HepG2 (cell line): ENCODE data around the gene TSSK6. TPM values are rescaled to one million over a fixed set of nuclear protein-coding genes. Genes with fewer than 3 reads are reported as not detected.

Experiments
- ATAC-seq: fragments of 200-7000 bp; cut with Tn5 transposase; 3 replicates; pipeline ENCODE4 v1.9.1; 2020; ENCODE audit warnings: mild to moderate bottlenecking, moderate library complexity
- BruUV-seq: library from RNA; stranded (reverse); fragments of 400-500 nt; replicated peaks from 2 replicates; lab custom pipeline; 2021; lab: Mats Ljungman, UMichigan
- CTCF ChIA-PET: fragments of 300-600 bp; formaldehyde crosslinking; extraction: SDS; loops from one replicate; lab custom pipeline; 2021; ENCODE audit warnings: low total read pairs, inconsistent platforms, low intra/inter-chr PET ratio; lab: Yijun Ruan, JAX
- POLR2A ChIA-PET: fragments of 350-600 bp; sonication (Branson Sonifier 250); formaldehyde crosslinking; loops from one replicate; lab custom pipeline; 2020; ENCODE audit warnings: antibody characterized with exemption, inconsistent platforms; lab: Yijun Ruan, JAX
- DNase-seq: peaks from one replicate; pipeline ENCODE4 v3.0.0-alpha.2; 2015; ENCODE audit warnings: low spot score
- FAIRE-seq: peaks from 3 replicates; lab custom pipeline; 2011; peaks lifted over from hg19 to GRCh38; lab: Jason Lieb, UNC
- H2AFZ ChIP-seq: one replicate; pipeline ENCODE4 v1.6.1; 2011; ENCODE audit warnings: low read length, inconsistent platforms
- H3K27ac ChIP-seq: fragments of 300-600 bp; 3 replicates; pipeline ENCODE4 v1.8.0; 2011; ENCODE audit warnings: mixed run types, mild to moderate bottlenecking, mixed read lengths, low read length, inconsistent platforms; ENCODE audit not compliant: insufficient read depth; ENCODE audit errors: extremely low read length
- H3K27me3 ChIP-seq, 2 experiments: fragments of 200-600 bp in 1 of 2; 2 replicates in 1 of 2; 3 replicates in 1 of 2; pipeline versions ENCODE4 v1.6.0 to v1.8.0; 2011; ENCODE audit warnings: low read length in 2 of 2, mild to moderate bottlenecking in 2 of 2, moderate library complexity in 2 of 2, inconsistent platforms in 1 of 2; ENCODE audit not compliant: insufficient read depth in 2 of 2, control insufficient read depth in 1 of 2
- H3K36me3 ChIP-seq, 2 experiments: fragments of 200-600 bp in 1 of 2; replicated peaks in 1 of 2; 2 replicates in 1 of 2; 3 replicates in 1 of 2; pipeline versions ENCODE4 v1.5.1 to v1.8.0; 2011; ENCODE audit warnings: low read length in 2 of 2, inconsistent platforms in 1 of 2; ENCODE audit not compliant: insufficient read depth in 2 of 2, control insufficient read depth in 1 of 2
- H3K4me1 ChIP-seq: 2 replicates; pipeline ENCODE4 v1.5.1; 2012; ENCODE audit warnings: low read length, inconsistent platforms; ENCODE audit not compliant: insufficient read depth
- H3K4me2 ChIP-seq: 2 replicates; pipeline ENCODE4 v1.6.0; 2011; ENCODE audit warnings: low read depth, low read length, inconsistent platforms
- H3K4me3 ChIP-seq, 3 experiments: fragments of 200-600 bp in 1 of 3; sonication (generic), shearing (Covaris generic) in 1 of 3; replicated peaks in 1 of 3; 2 replicates each; pipeline ENCODE4 v1.5.1; 2011 to 2016; ENCODE audit warnings: low read length in 3 of 3, inconsistent platforms in 2 of 3, low read depth in 2 of 3, mild to moderate bottlenecking in 2 of 3, control low read depth in 1 of 3, mixed read lengths in 1 of 3; ENCODE audit not compliant: insufficient read depth in 1 of 3
- H3K79me2 ChIP-seq: one replicate; pipeline ENCODE4 v1.6.1; 2011; ENCODE audit warnings: low read length, inconsistent platforms; ENCODE audit not compliant: insufficient read depth
- H3K9ac ChIP-seq: 2 replicates; pipeline ENCODE4 v1.6.0; 2011; ENCODE audit warnings: mild to moderate bottlenecking, low read depth, low read length, inconsistent platforms; ENCODE audit not compliant: insufficient read depth
- H3K9me3 ChIP-seq: 2 replicates; pipeline ENCODE4 v1.5.1; 2012; ENCODE audit warnings: mild to moderate bottlenecking, low read length
- H4K20me1 ChIP-seq: 2 replicates; pipeline ENCODE4 v1.6.0; 2011; ENCODE audit warnings: inconsistent platforms, mild to moderate bottlenecking, low read length, moderate library complexity; ENCODE audit not compliant: insufficient read depth
- CBFB ChIP-seq: sonication (generic); formaldehyde crosslinking; IDR thresholded peaks from 2 replicates; pipeline ENCODE4 v1.4.0; 2020; ENCODE audit warnings: missing genetic modification reagents
- CREB1 ChIP-seq, 2 experiments: fragments of 450-650 bp in 1 of 2; IDR thresholded peaks; 2 replicates each; pipeline ENCODE4 v1.6.1; 2016 to 2017; ENCODE audit warnings: control low read depth in 1 of 2, mild to moderate bottlenecking in 1 of 2, missing compliant biosample characterization in 1 of 2, missing genetic modification characterization in 1 of 2
- DNMT3B ChIP-seq: conservative IDR thresholded peaks from 2 replicates; pipeline ENCODE4 v1.6.1; 2016; ENCODE audit warnings: missing biosample characterization, control low read depth
- FOXC1 ChIP-seq: sonication (generic); formaldehyde crosslinking; IDR thresholded peaks from 2 replicates; pipeline ENCODE4 v1.8.0; 2022; ENCODE audit warnings: mild to moderate bottlenecking, missing genetic modification reagents, borderline replicate concordance
- HDAC2 ChIP-seq: sonication (generic); formaldehyde crosslinking; IDR thresholded peaks from 2 replicates; pipeline ENCODE4 v1.4.0; 2020; ENCODE audit warnings: missing genetic modification reagents
- MED8 ChIP-seq: sonication (generic); formaldehyde crosslinking; IDR thresholded peaks from 2 replicates; pipeline ENCODE4 v1.8.1; 2023; ENCODE audit warnings: mild to moderate bottlenecking, missing genetic modification reagents; ENCODE audit not compliant: insufficient replicate concordance
- PHF21A ChIP-seq: sonication (generic); formaldehyde crosslinking; IDR thresholded peaks from 2 replicates; pipeline ENCODE4 v1.5.0; 2020; ENCODE audit warnings: mild to moderate bottlenecking, missing genetic modification reagents
- PRPF4 ChIP-seq: fragments of 200-400 bp; formaldehyde crosslinking; IDR thresholded peaks from 2 replicates; pipeline ENCODE4 v1.6.1; 2016; ENCODE audit warnings: low read length, low read depth; ENCODE audit not compliant: poor library complexity, severe bottlenecking
- STAG1 ChIP-seq: sonication (generic); formaldehyde crosslinking; IDR thresholded peaks from 2 replicates; pipeline ENCODE4 v1.4.0; 2020; ENCODE audit warnings: missing genetic modification reagents
- TFAP4 ChIP-seq: sonication (generic); IDR thresholded peaks from 2 replicates; pipeline ENCODE4 v1.6.1; 2016; ENCODE audit warnings: low read depth, borderline replicate concordance
- ZFP37 ChIP-seq: sonication (generic); formaldehyde crosslinking; IDR thresholded peaks from 2 replicates; pipeline ENCODE4 v1.4.0; 2020; ENCODE audit warnings: missing genetic modification reagents, borderline replicate concordance
- ZNF10 ChIP-seq: sonication (generic); formaldehyde crosslinking; IDR thresholded peaks from 2 replicates; pipeline ENCODE4 v1.4.0; 2020; ENCODE audit warnings: mild to moderate bottlenecking, low read depth, missing genetic modification reagents, borderline replicate concordance
- ZNF18 ChIP-seq: sonication (generic); formaldehyde crosslinking; IDR thresholded peaks from 2 replicates; pipeline ENCODE4 v1.8.0; 2022; ENCODE audit warnings: mild to moderate bottlenecking, missing genetic modification reagents; ENCODE audit not compliant: insufficient replicate concordance
- ZNF367 ChIP-seq: sonication (generic); formaldehyde crosslinking; IDR thresholded peaks from 2 replicates; pipeline ENCODE4 v1.4.0; 2020; ENCODE audit warnings: missing genetic modification reagents, borderline replicate concordance
- ZNF556 ChIP-seq: sonication (generic); formaldehyde crosslinking; IDR thresholded peaks from 2 replicates; pipeline ENCODE4 v1.4.0; 2020; ENCODE audit warnings: mild to moderate bottlenecking, missing genetic modification reagents, borderline replicate concordance
- ZNF766 ChIP-seq: sonication (generic); formaldehyde crosslinking; IDR thresholded peaks from 2 replicates; pipeline ENCODE4 v1.5.0; 2020; ENCODE audit warnings: missing genetic modification reagents, borderline replicate concordance
- ZNF782 ChIP-seq: sonication (generic); formaldehyde crosslinking; IDR thresholded peaks from 2 replicates; pipeline ENCODE4 v1.4.0; 2020; ENCODE audit warnings: missing genetic modification reagents, mild to moderate bottlenecking, borderline replicate concordance
- WGBS: methylation state at CpG from one replicate; pipeline ENCODE4 v1.1.6; 2017; ENCODE audit warnings: low lambda C conversion rate; 5-methylcytosine and 5-hydroxymethylcytosine counted together
- in situ Hi-C: cut with HindIII; loops from 2 replicates; pipeline ENCODE4 v1.10.0; 2017; ENCODE audit warnings: low pct_unique_long_range_greater_than_20kb; ENCODE audit not compliant: extremely low pct_ligation_motif_present
- intact Hi-C: fragments of 100-400 bp; cut with micrococcal nuclease; formaldehyde crosslinking; loops from one replicate; pipeline ENCODE4 v1.10.0; 2022; ENCODE audit not compliant: unreplicated experiment
- polyA plus RNA-seq, 8 experiments: library from polyadenylated mRNA; depleted of rRNA in 3 of 8; stranded (reverse) in 7 of 8; unstranded in 1 of 8; fragments of >200 nt; fragmentation: Illumina TruSeq in 4 of 8; extraction: Trizol in 4 of 8; gene quantifications; 2 replicates each; pipeline versions ENCODE4 v1.2.1 to v1.2.3, GENCODE V29; 2011 to 2016; ENCODE audit warnings: low read depth in 4 of 8, missing spikeins in 1 of 8, mixed read lengths in 1 of 8; ENCODE audit not compliant: insufficient read depth in 1 of 8
- total RNA-seq, 5 experiments: library from RNA; depleted of rRNA; stranded (reverse); fragments of >200 nt; fragmentation: Illumina TruSeq; extraction: Trizol; gene quantifications; 2 replicates each; pipeline ENCODE4 v1.2.3, GENCODE V29; 2016; ENCODE audit warnings: low read depth in 1 of 5

The TSSK6 gene
- total and polyA plus RNA-seq, 2 of the 13 experiments (the other 11 are each of a cell fraction or from before 2014, with no cell fraction given), result 0.71 to 1.2 TPM

GRCh38 chr19:19543640-19544039 lies 28.3 kb upstream of the TSSK6 start (continued):
- TF ChIP-seq MED8 (no peak), PHF21A (CRISPR knock-in tag) (no peak), STAG1 (CRISPR knock-in tag) (no peak), TFAP4 (no peak)

GRCh38 chr19:19543101-19543500 lies 27.8 kb upstream of the TSSK6 start:
- WGBS, result 60% methylated on average over 2 of the region's 13 CpGs
- no peak overlapping the region for H3K4me2 ChIP-seq
- ChIA-PET POLR2A (no interaction called here), CTCF (no interaction called here)
- intact Hi-C loops (no loop called here), in situ Hi-C loops (loop anchor here (25.0 kb wide), 1 partner anchor 419 kb away; no protein-coding TSS in a partner anchor)
- 0 out of 2 replicates have a peak, but pooled peaks cover 5% of the 10 kb centered on the region for H3K4me1 ChIP-seq
- TF ChIP-seq ZNF556 (no peak), CBFB (no peak), ZNF782 (no peak), DNMT3B (CRISPR knock-in tag) (no peak), PRPF4 (no peak), ZFP37 (CRISPR knock-in tag) (no peak), ZNF10 (CRISPR knock-in tag) (no peak), HDAC2 (no peak), ZNF367 (CRISPR knock-in tag) (no peak), TFAP4 (no peak), ZNF18 (CRISPR knock-in tag) (no peak), ZNF766 (CRISPR knock-in tag) (no peak), CREB1 (IDR thresholded peaks at IDR 0.05) (no peak), CREB1 (CRISPR knock-in tag; IDR thresholded peaks at IDR 0.05) (no peak), FOXC1 (no peak)
- no peak overlapping the region for H3K27ac ChIP-seq
- no peaks in the 10 kb centered on the region for H3K79me2 ChIP-seq
- ATAC-seq (no peak), FAIRE-seq (no peak), DNase-seq (no peak)
- no peak overlapping the region for H3K9ac ChIP-seq
- peaks cover 4 to 29% of the 10 kb centered on the region in 2 experiments; a peak in 4 of 5 replicates for H3K27me3 ChIP-seq
- no peak overlapping the region for H3K4me3 ChIP-seq
- no TSS peak for BruUV-seq
- no peaks in the 10 kb centered on the region for H3K9me3 ChIP-seq
- H3K36me3 ChIP-seq, result no peaks in the 10 kb centered on the region
- no peaks in the 10 kb centered on the region for H4K20me1 ChIP-seq
- H2AFZ ChIP-seq, result no peak overlapping the region
